ENCODE results near the gene MYF5.

- TF ChIP-seq CTCF (IDR thresholded peaks at IDR 0.05; ENCODE audit: borderline replicate concordance, extremely low read depth, low read length, poor library complexity, severe bottlenecking) (no peak), EZH2 (IDR thresholded peaks at IDR 0.05; ENCODE audit: borderline replicate concordance, low read depth, low read length, severe bottlenecking) (no peak)
Measured at GRCh38 chr12:80700327-80700726, 16.4 kb upstream of the MYF5 start.

Data from DND-41 (cell line).